Type B pancreatic cell (in vitro differentiated cells): ENCODE results near the gene TMIE. TPM values are rescaled to one million over a fixed set of nuclear protein-coding genes. Genes with fewer than 3 reads are reported as not detected.

Experiments used
- DNase-seq: peaks from one replicate; pipeline ENCODE4 v3.0.0; 2021; ENCODE audit warnings: mixed read lengths; ENCODE audit not compliant: unreplicated experiment; ENCODE audit errors: extremely low spot score
- H3K27ac Mint-ChIP-seq: 2 replicates; pipeline ENCODE4 v1.8.0; 2021; ENCODE audit warnings: mild to moderate bottlenecking, mixed read lengths
- H3K27me3 Mint-ChIP-seq: 2 replicates; pipeline ENCODE4 v1.8.0; 2021; ENCODE audit warnings: mixed read lengths
- H3K36me3 Mint-ChIP-seq: 2 replicates; pipeline ENCODE4 v1.8.0; 2021; ENCODE audit warnings: mixed read lengths
- H3K4me1 Mint-ChIP-seq: one replicate; pipeline ENCODE4 v1.8.0; 2021; ENCODE audit warnings: mixed read lengths; ENCODE audit not compliant: unreplicated experiment
- H3K4me3 Mint-ChIP-seq: 2 replicates; pipeline ENCODE4 v1.8.0; 2021; ENCODE audit warnings: mild to moderate bottlenecking, mixed read lengths
- H3K9me3 Mint-ChIP-seq: 2 replicates; pipeline ENCODE4 v1.8.0; 2021; ENCODE audit warnings: mixed read lengths
- CTCF ChIP-seq: fragments of 200-600 bp; sonication (generic); conservative IDR thresholded peaks from 2 replicates; pipeline ENCODE4 v1.5.0; 2021; ENCODE audit warnings: antibody characterized with exemption, mild to moderate bottlenecking
- total RNA-seq: library from RNA; stranded (reverse); gene quantifications from 2 replicates; pipeline ENCODE4 v1.2.1, GENCODE V29; 2021; ENCODE audit warnings: low replicate concordance

Gene TMIE
- total RNA-seq, 1 donor from 2014 or later: 0.48 TPM

GRCh38 chr3:46660543-46661523 lies 40.4 kb upstream of the TMIE start:
- no peak overlapping the region for H3K27ac Mint-ChIP-seq
- H3K9me3 Mint-ChIP-seq: no peaks in the 10 kb centered on the region
- no peaks in the 10 kb centered on the region for H3K36me3 Mint-ChIP-seq
- DNase-seq: no peak
- no peak overlapping the region for H3K4me3 Mint-ChIP-seq
- H3K27me3 Mint-ChIP-seq: peaks cover under 1% of the 10 kb centered on the region
- H3K4me1 Mint-ChIP-seq: peaks cover 53% of the 10 kb centered on the region
- TF ChIP-seq CTCF: no peak

GRCh38 chr3:46661776-46662766 lies 39.1 kb upstream of the TMIE start:
- Mint-ChIP-seq H3K36me3 (no peaks in the 10 kb centered on the region), H3K4me1 (peaks cover 42% of the 10 kb centered on the region), H3K4me3 (peak overlapping the region; percentile 52), H3K27me3 (peaks cover 3% of the 10 kb centered on the region), H3K9me3 (no peaks in the 10 kb centered on the region), H3K27ac (no peak overlapping the region)
- no peak for DNase-seq
- no peak for TF ChIP-seq CTCF

GRCh38 chr3:46662771-46663551 lies 38.2 kb upstream of the TMIE start:
- no peak for TF ChIP-seq CTCF
- Mint-ChIP-seq H3K9me3 (no peaks in the 10 kb centered on the region), H3K36me3 (no peaks in the 10 kb centered on the region), H3K4me1 (peaks cover 40% of the 10 kb centered on the region), H3K4me3 (peak overlapping the region; percentile 61), H3K27ac (peak overlapping the region; percentile 16), H3K27me3 (peaks cover 3% of the 10 kb centered on the region)
- no peak for DNase-seq

- Mint-ChIP-seq H3K27me3 (peaks cover 3% of the 10 kb centered on the region), H3K4me3 (peak overlapping the region; percentile 61), H3K4me1 (peaks cover 40% of the 10 kb centered on the region), H3K36me3 (no peaks in the 10 kb centered on the region), H3K9me3 (no peaks in the 10 kb centered on the region), H3K27ac (peak overlapping the region; percentile 44)
- peak; percentile 25 for TF ChIP-seq CTCF
- DNase-seq: no peak
These were observed 37.5 kb upstream of the TMIE start for GRCh38 chr3:46663591-46664135.
